Measurements from ENCODE around the gene TENT4B.

DNA sequence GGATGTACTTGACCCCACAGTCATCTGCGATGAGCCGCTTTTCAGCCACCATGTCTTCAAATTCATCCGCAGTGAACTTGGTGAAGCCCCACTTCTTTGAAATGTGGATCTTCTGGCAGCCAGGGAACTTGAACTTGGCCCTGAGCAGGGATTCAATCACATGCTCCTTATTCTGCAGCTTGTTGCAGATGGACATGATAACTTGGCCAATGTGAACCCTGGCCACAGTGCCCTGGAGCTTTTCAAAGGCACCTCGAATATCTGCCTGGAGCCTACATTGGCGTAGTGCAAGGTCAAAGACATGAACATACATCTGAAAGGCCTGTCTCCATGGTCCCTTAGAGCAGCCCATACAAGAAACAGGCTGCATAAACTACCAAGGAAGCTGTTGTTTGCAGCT lies 1.8 kb upstream of the TENT4B start:
- no peak for TF ChIP-seq SP1 (IDR thresholded peaks at IDR 0.05)
- no peak for TF ChIP-seq HDGF (IDR thresholded peaks at IDR 0.05; ENCODE audit: borderline replicate concordance)
- no peak for TF ChIP-seq SUZ12 (IDR thresholded peaks at IDR 0.05)
